ENCODE results near the gene SFXN5.

SFXN5 gene

GRCh38 chr2:72993147-72993932 lies 78.2 kb downstream of the SFXN5 start:
- peak; percentile 42 for DNase-seq (ENCODE audit: low spot score)

DNA sequence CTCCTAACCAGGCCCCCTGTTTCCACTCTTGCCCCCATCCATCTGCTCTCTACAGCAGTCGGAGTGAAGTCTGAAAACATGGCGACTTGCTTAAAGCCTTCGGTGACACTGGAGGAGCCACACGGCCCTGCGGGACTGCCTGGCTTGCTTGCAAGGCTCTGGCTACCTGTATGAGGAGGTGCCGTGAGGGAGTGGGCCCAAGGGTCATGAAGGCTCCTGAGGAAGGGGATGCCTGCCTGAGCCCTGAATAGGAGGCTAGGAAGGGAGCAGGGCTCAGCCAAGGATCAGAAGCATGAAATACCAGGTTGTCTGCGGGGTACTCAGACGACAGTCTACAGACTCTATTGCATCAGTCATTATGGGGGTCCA lies 78.8 kb downstream of the SFXN5 start:
- no peak for DNase-seq (ENCODE audit: low spot score)

DNA sequence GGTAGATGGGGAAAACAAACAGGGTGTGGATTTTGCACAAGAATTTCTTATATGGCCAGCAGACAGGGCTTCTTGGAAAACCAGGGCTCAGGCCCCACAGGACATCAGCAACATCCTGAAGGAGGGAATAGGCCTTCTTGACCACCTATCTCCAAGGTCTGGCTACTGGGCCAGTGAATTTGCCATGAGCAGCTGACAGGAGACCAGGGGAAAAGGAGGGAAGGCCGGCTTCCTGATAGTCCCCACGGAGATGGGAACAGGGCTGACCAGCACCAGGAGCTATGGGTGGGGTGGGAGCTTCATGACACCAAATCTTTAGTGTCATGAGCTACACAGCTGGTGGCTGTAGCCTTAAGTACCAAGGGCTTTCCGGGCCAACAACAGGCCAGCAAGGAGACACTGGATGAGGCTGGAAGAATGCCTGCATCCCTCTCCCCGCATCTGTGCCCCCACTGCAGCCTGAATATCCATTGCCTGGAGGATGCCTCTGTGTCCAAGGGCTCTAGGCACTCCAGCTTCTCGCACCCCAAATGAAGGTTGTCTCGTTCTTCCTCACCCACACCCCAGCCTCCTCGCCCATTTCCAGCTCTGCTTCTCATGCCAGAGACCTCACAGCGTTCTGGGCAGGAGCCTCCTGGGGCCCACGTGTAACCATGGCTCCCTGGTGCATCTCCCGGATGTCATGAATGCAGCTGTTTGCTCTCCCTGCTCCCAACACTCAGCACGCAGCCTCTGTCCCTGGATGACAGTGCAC lies 79.4 kb downstream of the SFXN5 start:
- DNase-seq (ENCODE audit: low spot score): no peak

DNA sequence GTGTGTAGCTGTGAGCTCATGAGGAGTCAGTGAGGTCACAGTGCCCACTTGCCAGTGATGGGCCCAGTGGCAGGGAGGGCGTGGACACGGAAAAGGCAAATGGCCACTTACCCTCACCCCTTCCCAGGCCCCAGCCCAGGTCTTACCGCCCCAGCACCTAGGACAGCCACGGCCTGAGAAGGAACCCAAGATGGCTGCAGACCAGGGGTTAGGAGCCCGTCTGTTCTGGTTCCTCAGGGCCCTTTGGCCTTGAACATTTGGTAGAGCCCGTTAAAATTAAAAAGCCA lies 80.1 kb downstream of the SFXN5 start:
- no peak for DNase-seq (ENCODE audit: low spot score)

- DNase-seq (ENCODE audit: low spot score): no peak
These were observed 80.6 kb downstream of the SFXN5 start for GRCh38 chr2:72990695-72991438.

- peak; percentile 37 for DNase-seq (ENCODE audit: low spot score)
These were observed 81.5 kb downstream of the SFXN5 start for GRCh38 chr2:72989770-72990556.

- no peak for DNase-seq (ENCODE audit: low spot score)
These were observed 82.7 kb downstream of the SFXN5 start for GRCh38 chr2:72988726-72989273.

- no peak for DNase-seq (ENCODE audit: low spot score)
These were observed 83.5 kb downstream of the SFXN5 start for GRCh38 chr2:72988041-72988440.

DNA sequence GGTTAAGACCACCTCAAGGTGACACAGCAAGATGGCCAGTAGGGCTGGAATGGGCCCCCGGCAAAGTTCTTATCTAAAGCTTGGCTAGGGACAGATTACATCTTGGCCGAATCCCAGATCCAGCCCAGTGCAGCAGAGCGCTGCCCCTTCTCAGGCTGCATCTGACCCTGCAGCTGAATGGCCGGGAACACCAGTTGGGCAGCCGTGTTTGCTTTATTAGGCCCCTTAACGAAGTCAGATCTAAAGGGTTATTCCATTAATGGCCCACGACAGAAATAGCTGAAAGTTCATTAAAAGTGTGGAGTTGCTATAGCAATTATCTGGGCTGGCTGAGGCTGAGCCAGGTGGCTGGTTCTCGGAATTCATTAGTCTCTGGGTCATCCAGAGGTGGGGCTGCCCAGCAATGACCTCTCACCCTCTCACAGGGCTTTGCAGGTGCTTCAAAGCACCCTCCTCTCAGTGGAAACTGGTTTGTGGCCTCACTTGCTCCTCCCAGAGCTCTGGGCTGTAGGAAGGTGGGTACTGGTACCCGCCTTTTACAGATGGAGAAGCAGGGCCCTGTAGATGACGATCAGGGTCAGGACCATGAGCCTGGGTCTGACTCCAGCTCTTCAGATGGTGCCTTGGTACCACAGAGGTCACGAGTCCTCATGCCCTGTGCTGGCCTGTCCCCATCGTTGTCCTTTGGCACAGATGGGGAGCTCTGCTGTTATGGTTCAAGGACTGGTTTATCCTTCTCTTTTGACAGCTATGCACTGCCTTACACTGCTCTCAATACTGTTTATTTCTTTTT lies 85.4 kb downstream of the SFXN5 start:
- DNase-seq (ENCODE audit: low spot score): no peak

- no peak for DNase-seq (ENCODE audit: low spot score)
These were observed 86.4 kb downstream of the SFXN5 start for GRCh38 chr2:72985136-72985535.

GRCh38 chr2:72984172-72984671 lies 87.3 kb downstream of the SFXN5 start:
- DNase-seq (ENCODE audit: low spot score): no peak

GRCh38 chr2:72983500-72984161 lies 87.9 kb downstream of the SFXN5 start:
- no peak for DNase-seq (ENCODE audit: low spot score)

- no peak for DNase-seq (ENCODE audit: low spot score)
These were observed 88.6 kb downstream of the SFXN5 start for GRCh38 chr2:72982781-72983499.

DNA sequence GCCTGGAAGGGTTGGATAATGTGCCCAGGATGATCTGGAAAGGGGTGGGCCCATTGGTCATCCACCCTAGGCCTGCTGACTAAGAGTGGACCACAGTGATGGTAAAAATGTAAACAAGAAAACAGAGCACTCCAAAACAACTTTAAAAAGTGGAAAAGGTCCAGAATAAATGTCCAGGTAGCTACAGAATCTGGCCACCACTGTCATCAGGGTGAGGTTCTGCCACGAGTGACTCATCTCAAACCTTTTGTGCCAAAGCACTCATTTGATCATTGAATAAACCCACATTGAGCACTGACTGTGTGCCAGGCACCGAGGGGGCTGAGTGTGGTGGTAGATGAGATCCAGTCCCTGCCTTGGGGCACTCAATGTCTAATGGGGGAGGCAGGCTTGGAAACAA lies 89.3 kb downstream of the SFXN5 start:
- DNase-seq (ENCODE audit: low spot score): no peak

- DNase-seq (ENCODE audit: low spot score): no peak
These were observed 90.0 kb downstream of the SFXN5 start for GRCh38 chr2:72981536-72981935.

- no peak for DNase-seq (ENCODE audit: low spot score)
These were observed 90.8 kb downstream of the SFXN5 start for GRCh38 chr2:72980535-72981217.

GRCh38 chr2:72979896-72980295 lies 91.6 kb downstream of the SFXN5 start:
- DNase-seq (ENCODE audit: low spot score): peak; percentile 62

- no peak for DNase-seq (ENCODE audit: low spot score)
These were observed 96.5 kb downstream of the SFXN5 start for GRCh38 chr2:72975017-72975416.

- DNase-seq (ENCODE audit: low spot score): no peak
These were observed 97.1 kb downstream of the SFXN5 start for GRCh38 chr2:72974436-72974754.
